Measurements from ENCODE around the gene CLMP.

The CLMP gene, protein sequence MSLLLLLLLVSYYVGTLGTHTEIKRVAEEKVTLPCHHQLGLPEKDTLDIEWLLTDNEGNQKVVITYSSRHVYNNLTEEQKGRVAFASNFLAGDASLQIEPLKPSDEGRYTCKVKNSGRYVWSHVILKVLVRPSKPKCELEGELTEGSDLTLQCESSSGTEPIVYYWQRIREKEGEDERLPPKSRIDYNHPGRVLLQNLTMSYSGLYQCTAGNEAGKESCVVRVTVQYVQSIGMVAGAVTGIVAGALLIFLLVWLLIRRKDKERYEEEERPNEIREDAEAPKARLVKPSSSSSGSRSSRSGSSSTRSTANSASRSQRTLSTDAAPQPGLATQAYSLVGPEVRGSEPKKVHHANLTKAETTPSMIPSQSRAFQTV

GRCh38 chr11:123195188-123196059 lies at the start of gene CLMP:
TSS of gene CLMP (minus strand) at chr11:123195248. CDS start at chr11:123194940, 308 bp downstream.
- DNase-seq, result no peak

DNA sequence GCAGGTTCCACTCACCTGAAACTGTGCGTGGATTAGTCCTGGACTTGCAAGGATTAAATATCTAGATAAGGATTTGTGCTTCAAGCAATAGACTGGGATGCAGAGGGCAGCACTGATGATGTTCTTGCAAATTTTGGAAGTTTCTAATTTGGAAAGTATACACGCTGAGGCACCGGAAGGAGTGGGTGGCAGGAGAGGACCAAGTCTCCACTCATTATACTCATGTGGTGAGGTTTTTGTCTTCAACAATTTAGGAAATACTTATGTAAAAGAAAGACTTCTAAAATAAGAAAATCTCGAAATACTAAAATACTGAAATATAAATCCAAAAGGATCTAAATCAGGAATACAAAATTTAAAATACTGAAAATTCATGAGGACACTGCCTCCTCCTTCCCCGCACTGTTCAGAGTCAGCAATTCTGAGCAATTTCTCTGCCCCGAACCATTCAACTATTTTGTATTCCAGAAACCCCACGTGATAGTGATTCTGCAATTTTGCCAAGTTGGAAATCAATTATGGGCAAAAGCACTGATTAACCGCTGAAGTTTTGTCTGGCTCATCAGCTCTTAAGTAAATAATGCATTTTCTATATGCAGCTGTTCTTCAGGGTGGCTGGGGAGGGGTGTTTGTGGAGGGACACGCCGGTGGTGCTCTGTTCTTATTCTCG lies 47.0 kb upstream of the CLMP start:
- DNase-seq, result no peak

DNA sequence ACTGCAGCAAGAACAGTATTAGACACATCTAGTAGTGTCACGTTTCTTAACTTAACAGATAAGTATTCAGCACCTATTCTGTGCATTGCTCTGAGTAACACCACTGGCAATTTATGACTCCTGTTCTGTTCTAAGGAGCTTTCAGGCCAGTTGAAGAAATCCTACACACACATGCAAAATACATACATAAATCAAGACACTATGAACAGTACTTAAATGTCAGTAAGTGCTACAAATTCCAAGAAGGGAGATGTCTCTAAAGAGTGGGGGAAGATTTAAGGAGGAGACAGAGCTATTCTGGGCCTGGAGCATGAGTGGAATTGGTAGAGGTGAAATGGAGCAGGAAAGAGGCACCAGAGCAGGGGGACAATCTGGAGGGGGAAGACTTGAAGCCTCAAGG lies 46.2 kb upstream of the CLMP start:
- no peak for DNase-seq

DNA sequence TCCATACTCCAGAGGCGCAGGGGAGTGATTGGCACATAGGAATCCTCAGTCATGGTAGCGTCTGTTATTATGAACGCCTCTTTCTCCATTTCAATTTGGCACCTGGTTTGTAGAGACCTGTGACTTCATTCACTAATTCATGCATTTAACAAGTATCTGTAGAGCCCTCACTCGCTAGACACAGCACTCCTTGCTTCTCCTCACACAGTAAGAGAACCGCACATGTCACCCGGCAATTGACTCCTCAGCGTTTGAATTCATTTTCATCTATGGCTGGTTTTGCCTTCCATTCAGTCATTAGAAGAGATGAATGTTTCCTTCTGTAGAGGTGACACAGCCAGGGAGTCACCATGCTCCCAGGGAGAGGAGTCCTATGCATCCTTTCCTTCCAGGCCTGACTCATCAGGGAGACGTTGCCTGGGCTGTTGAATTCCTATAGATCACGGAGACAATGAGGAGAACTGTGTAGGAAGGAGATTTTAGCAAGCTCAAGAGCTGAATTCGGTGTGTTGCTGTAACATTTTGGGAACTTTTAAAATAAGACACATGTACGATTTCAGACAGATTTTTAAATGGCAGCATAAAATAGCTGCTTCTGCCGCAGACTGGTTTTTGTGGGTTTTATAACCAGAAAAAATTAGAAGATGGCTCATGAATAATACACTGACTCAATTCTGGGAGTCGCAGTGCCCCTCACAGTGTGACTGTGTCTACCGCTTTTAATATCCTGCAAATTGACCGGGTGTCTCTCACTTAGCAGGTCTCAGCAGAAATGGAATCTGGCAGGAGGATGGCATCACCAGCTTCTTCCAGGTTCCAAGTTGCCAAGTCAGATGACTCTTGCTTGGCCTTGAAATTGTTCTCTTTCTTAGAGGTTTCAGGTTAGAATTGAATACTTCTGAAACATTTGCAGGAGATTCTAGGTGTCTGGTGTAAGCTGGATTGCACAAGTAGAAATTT lies 44.4 kb upstream of the CLMP start:
- DNase-seq, result no peak

- no peak for DNase-seq
Observed at GRCh38 chr11:123238297-123238696, 43.2 kb upstream of the CLMP start.

DNA sequence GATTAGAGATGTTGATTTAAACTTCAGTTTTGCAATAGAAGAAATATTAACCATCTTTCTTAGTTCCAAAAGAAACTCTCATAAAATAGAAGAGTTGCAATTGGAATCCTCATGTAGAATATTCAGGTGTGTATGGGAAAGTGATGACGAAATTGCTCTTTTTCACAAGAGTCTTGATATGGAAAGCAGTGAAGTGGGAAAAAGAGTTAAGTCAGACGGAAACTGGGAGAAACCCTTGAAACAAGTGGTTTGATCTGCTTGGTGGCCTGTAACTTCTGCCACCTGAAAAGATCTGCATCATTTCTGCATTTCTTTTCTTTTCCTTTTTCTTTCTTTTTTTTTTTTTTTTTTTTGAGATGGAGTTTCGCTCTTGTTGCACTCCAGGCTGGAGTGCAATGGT lies 41.8 kb upstream of the CLMP start:
- DNase-seq, result no peak

DNA sequence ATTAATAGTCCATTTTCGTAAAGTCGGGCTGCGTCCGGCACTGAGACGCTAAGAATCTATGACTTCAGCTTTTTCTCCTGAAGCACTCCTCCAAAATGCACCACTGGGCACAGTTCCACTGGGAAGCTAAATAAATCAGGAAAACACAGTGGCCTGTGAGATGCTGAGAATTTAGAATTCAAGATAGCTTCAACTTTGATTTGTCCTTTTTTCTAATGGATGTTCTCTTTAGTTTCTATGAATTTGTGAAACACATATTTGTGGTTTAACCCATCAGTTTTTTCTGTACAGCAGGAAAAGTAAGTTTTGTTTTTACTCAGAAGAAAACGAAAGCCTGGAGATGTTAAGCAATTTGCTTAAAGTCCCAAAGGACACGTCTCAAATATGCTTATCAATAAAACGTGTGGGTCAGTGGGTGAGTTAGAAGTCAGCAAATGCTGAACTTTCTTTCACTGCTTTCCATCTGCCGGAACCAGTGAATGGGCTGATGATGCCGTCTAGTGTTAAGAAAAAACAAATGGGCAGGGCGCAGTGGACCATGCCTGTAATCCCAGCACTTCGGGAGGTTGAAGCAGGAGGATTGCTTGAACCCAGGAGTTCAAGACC lies 40.7 kb upstream of the CLMP start:
- no peak for DNase-seq

DNA sequence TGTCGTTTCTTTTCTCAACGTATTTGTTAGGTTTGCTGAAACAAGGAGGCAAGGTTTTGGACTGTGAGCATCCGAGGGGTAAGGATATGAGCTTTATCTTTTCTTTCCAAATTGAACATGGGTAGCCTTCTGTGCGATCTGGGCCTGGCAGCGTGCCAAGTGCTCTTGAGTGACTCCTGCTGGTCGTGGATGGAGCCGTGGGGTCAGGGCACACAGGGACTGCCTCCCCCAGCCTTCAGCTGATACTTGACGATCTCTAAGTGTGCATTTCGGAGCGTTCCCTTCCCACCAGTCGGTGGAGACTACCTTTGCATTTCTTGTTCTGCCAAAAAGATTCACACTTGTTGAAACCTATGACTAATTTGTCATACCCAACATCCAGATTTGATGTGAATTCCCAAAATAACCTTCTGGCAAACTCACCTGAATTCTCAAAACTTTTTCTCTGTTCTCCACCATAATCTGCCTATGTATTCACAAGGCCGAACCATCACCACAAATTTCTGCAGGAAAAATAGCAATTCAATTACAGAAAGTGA lies 40.1 kb upstream of the CLMP start:
- DNase-seq, result peak; percentile 58

- DNase-seq, result no peak
Observed at GRCh38 chr11:123233975-123234334, 38.9 kb upstream of the CLMP start.

GRCh38 chr11:123233280-123233974 lies 38.4 kb upstream of the CLMP start:
- no peak for DNase-seq

GRCh38 chr11:123231777-123232176 lies 36.7 kb upstream of the CLMP start:
- no peak for DNase-seq

GRCh38 chr11:123231256-123231655 lies 36.2 kb upstream of the CLMP start:
- no peak for DNase-seq

DNA sequence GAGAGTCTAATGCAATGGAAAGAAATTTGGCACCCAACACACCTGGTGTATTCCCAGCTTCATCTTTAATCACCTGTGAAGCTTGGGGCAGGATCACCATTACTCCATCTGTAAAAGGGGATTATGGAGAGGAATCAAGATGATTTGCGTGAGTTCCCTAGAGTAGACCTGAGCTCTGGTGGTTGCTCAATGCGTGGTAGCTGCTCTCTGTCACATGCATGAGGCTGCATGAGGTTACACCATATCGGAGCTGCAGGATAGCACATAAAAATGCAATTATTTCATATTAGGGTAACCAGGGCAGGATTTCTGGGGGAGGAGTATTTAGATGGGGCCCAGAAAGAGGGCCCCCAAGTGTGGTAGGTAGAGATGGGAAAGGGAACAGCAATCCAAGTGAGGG lies 35.3 kb upstream of the CLMP start:
- DNase-seq, result no peak

DNA sequence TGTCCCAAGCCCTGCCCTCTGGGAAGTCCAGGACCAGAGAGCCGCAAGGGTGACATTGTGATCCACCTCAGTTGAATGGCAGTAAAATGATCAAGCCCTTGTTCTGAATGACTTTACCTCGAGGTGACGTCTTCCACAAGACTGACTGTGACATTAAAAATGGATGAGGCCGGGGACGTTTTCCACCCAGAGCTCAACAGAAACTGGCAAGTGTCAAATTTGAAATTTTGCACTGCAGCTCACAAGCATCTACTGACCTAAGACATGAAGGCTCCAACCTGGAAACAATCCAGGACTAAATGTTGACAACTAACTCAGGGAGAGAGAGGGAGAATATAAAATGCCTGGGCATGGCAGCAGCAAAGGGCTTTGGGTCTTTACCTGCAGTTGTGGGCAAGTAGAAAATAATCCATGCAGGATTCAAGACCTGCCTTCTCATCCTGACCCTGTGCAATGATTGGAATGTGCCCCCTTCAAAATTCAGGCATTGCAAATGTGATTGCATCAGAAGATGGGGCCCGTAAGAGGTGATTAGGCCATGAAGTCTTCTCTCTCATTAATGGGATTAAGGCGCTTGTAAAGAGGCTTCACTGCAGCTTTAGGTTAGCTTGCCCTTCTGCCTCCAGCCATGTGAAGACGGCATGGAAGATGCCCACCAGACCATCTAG lies 33.6 kb upstream of the CLMP start:
- DNase-seq, result no peak

DNA sequence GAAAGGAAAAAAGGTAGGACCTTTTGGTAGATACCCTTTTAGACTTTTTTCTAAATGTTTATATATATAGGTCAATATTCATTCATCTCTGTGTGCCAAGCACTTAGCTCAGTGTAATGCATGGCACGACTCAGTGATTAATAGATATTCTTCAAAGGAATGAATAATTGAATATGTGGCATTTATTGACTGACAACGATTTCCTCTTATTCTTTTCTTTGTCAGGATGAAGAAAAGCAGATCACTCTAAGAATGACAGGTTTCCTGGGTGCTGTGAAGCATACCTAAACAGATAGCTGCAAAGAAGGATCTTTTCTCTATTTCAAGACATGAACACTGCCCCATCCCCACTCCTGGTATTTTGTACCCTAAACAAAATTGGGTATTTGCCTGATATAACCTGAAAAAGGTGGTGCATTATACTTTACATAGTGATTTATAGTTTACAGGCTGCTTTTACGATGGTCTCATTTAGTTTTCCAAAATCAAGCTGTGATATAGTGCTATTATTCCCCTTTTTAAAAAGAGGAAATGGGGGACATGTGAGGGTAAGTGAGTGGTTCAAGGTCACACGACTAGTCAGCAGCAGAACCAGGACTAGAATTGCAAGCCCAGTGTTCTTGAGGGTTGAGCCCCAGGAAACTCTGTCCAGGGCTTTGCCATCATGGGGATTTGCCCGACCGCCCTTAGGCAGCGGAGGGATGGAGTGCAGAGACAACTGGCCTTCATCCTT lies 32.9 kb upstream of the CLMP start:
- no peak for DNase-seq

GRCh38 chr11:123221584-123221983 lies 26.5 kb upstream of the CLMP start:
- no peak for DNase-seq

DNA sequence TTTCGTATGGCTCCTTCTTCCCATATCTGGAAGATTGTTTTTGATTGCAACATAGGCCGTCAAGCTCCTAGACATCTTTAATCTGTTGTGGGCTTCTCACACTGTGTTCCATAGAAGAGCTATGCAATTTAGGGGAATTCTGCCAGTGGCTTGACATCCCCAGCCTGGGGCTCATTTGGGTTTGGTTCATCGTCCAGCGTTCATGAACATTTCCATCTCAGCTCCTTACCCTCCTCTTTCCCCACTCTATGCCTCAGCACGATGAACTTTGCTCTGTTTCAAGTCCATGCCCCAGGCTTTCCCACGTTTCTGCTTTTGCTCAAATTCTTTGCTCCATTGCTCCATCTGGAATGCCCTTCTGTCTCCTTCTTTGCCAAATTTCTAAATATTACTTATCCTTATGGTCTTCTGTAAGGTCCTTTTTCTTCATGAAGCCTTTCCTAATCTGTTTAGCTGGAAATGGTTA lies 26.1 kb upstream of the CLMP start:
- no peak for DNase-seq

DNA sequence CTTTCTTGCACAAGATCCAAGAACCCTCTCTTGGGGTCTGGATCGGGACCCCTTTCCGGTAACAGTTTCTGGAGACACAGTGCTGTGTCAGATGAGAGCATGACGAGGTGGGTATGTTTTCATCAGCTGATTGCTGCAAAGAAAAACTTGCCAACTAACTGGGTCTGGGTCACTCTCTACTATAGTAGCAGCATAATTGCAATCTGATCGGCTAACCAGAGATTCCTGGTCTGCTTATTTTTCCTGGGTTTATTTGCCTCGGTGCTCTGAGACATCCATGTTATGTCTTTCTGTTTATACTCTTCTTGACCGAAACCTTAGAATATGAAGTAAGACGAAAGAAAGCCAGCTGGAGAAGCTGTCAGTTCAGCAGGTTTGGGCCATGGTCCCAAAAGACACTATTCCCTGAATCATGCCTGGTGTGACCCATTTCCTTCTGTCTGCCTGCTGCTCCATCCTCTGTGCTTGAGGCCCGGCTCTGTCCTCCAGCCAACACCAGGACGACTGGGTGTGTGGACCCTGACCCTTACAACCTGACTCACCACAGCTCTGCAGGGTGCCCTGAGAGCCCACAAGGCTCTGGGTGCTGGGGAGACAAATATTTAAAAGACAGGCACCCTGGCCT lies 24.1 kb upstream of the CLMP start:
- DNase-seq, result no peak

- DNase-seq, result no peak
Observed at GRCh38 chr11:123218451-123218850, 23.4 kb upstream of the CLMP start.

All from CD4-positive, alpha-beta T cell treated with Interleukin-6 for 4 hours (primary cell).